Adrenal gland (tissue), 12 donors: ENCODE results near the gene C13orf46. TPM values are rescaled to one million over a fixed set of nuclear protein-coding genes. Genes with fewer than 3 reads are reported as not detected.

Experiments
- DNase-seq, 7 donors: peaks; one replicate each; pipeline ENCODE4 v3.0.0-alpha.2; 2019 to 2020
- H3K27ac ChIP-seq, 5 donors: fragments of 200-600 bp; sonication (generic) in 4 of 5; 1 replicate in 3 of 5; 2 replicates in 2 of 5; pipeline versions ENCODE4 v1.5.1 to v1.8.0; 2016 to 2020; ENCODE audit warnings: mild to moderate bottlenecking in 1 of 5
- H3K27me3 ChIP-seq: fragments of 200-600 bp; 2 replicates; pipeline ENCODE4 v1.8.0; 2021
- H3K36me3 ChIP-seq, 2 donors: fragments of 200-600 bp; replicated peaks in 1 of 2; 1 replicate in 1 of 2; 2 replicates in 1 of 2; pipeline versions ENCODE4 v1.5.1 to v1.8.0; 2018 to 2022
- H3K4me1 ChIP-seq, 2 donors: fragments of 200-600 bp; replicated peaks in 1 of 2; 1 replicate in 1 of 2; 2 replicates in 1 of 2; pipeline versions ENCODE4 v1.5.1 to v1.8.0; 2018 to 2021
- H3K4me3 ChIP-seq, 4 donors: fragments of 200-600 bp; sonication (generic) in 3 of 4; one replicate each; pipeline ENCODE4 v1.5.1; 2016 to 2018
- H3K9me3 ChIP-seq, 3 donors: fragments of 200-600 bp; sonication (generic) in 1 of 3; replicated peaks in 1 of 3; 1 replicate in 2 of 3; 2 replicates in 1 of 3; pipeline versions ENCODE4 v1.5.1 to v1.8.0; 2016 to 2021
- POLR2A ChIP-seq, 2 donors: fragments of 450-650 bp; IDR thresholded peaks; one replicate each; pipeline ENCODE4 v1.6.1; 2017; ENCODE audit warnings: antibody characterized with exemption in 2 of 2, mild to moderate bottlenecking in 2 of 2, moderate library complexity in 1 of 2
- WGBS, 4 donors: extraction: QIAGEN DNeasy Blood & Tissue Kit in 2 of 4; methylation state at CpG; one replicate each; pipeline versions ENCODE4 v1.1.5 to v1.1.7; 2013 to 2017; 5-methylcytosine and 5-hydroxymethylcytosine counted together
- intact Hi-C, 2 donors: fragments of 100-400 bp; cut with DNase I; formaldehyde crosslinking; loops; one replicate each; pipeline versions ENCODE4 v1.14.1 to v1.15.0; 2022 to 2023
- polyA plus RNA-seq, 3 donors: library from polyadenylated mRNA; stranded (reverse); fragments of 200-250 nt in 2 of 3; fragments of 350-450 nt in 1 of 3; fragmentation: Illumina TruSeq in 1 of 3; extraction: RNeasy Lipid Tissue Mini Kit (QIAGEN cat#74804) in 1 of 3; gene quantifications; one replicate each; pipeline ENCODE4 v1.2.3, GENCODE V29; 2013 to 2014
- total RNA-seq, 9 donors: library from RNA; depleted of rRNA in 4 of 9; stranded (reverse); fragments of >200 nt in 4 of 9; fragments of 120-200 nt in 1 of 9; fragmentation: NEBNext Ultra II Directional in 1 of 9; extraction: Animal tissue kit (Norgen Biotek cat#: 25700) in 1 of 9; gene quantifications; one replicate each; pipeline versions ENCODE4 v1.1.0 to v1.2.4, GENCODE V29; 2013 to 2023
- TF ChIP-seq, protein P1 (sequence below), 6 experiments: fragments of 450-650 bp in 4 of 6; fragments of 200-600 bp in 2 of 6; sonication (generic) in 1 of 6; IDR thresholded peaks; 1 replicate in 5 of 6; 2 replicates in 1 of 6; pipeline versions ENCODE4 v1.5.1 to v1.8.0; 2016 to 2021; ENCODE audit warnings: antibody characterized with exemption in 6 of 6, mild to moderate bottlenecking in 2 of 6, moderate library complexity in 1 of 6
- donor health status: healthy with polysubstance abuse.
- donor health status: Bipolar disorder and iron deficiency.
- donor health status: DM: yes; HTN: yes; CAD: no.
- donor health status: DM: no; HTN: no; CAD: no.
- donor health status: DM: no; HTN: no; CAD: no.
- donor health status: DM: yes; HTN: yes; CAD: no.

C13orf46 gene
- total and polyA plus RNA-seq, 12 donors: 0.06 to 0.88 (median 0.19) TPM; not detected in 3

- Histone ChIP-seq H3K4me1 (no peaks in the 10 kb centered on the region), H3K36me3 (no peaks in the 10 kb centered on the region), H3K9me3 (no peaks in the 10 kb centered on the region), H3K27me3 (no peaks in the 10 kb centered on the region), H3K27ac (no peak overlapping the region), H3K4me3 (no peak overlapping the region)
- peak in 4 of 7 donors; percentile 26 to 53 (median 40) for DNase-seq
- intact Hi-C loops: no loop called here
- TF ChIP-seq, protein P1, sequence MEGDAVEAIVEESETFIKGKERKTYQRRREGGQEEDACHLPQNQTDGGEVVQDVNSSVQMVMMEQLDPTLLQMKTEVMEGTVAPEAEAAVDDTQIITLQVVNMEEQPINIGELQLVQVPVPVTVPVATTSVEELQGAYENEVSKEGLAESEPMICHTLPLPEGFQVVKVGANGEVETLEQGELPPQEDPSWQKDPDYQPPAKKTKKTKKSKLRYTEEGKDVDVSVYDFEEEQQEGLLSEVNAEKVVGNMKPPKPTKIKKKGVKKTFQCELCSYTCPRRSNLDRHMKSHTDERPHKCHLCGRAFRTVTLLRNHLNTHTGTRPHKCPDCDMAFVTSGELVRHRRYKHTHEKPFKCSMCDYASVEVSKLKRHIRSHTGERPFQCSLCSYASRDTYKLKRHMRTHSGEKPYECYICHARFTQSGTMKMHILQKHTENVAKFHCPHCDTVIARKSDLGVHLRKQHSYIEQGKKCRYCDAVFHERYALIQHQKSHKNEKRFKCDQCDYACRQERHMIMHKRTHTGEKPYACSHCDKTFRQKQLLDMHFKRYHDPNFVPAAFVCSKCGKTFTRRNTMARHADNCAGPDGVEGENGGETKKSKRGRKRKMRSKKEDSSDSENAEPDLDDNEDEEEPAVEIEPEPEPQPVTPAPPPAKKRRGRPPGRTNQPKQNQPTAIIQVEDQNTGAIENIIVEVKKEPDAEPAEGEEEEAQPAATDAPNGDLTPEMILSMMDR (IDR thresholded peaks at IDR 0.05): no peak
- TF ChIP-seq POLR2A (IDR thresholded peaks at IDR 0.05): no peak
- 41 to 48% (median 45%) methylated on average over 8 to 16 of the region's 16 CpGs for WGBS, 4 donors
Measured at GRCh38 chr13:113941571-113942191, 32.2 kb downstream of the C13orf46 start.

DNA sequence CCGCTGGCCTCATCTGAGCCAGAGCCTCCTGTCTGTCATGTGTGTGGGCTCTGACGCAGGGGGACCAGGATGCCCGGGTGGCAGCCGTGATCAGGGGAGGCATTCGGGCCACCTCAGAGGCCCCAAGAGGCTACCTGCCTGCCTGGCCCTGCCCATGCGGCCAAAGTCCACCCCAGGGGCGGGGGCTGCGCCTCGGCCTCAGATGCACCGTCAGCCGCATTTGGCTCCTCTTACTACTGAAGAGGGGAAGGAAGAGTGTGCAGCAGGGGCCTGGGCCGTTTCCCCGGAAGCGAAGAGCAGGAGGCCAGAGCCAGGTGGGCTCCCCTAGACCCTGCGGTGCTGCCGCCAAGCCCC, 34.0 kb downstream of the C13orf46 start:
- H3K9me3 ChIP-seq: no peaks in the 10 kb centered on the region
- H3K4me3 ChIP-seq: no peak overlapping the region
- intact Hi-C loops: no loop called here
- no peak overlapping the region for H3K27ac ChIP-seq
- H3K27me3 ChIP-seq: no peaks in the 10 kb centered on the region
- no peaks in the 10 kb centered on the region for H3K36me3 ChIP-seq
- no peak for TF ChIP-seq POLR2A (IDR thresholded peaks at IDR 0.05)
- TF ChIP-seq, protein P1 (IDR thresholded peaks at IDR 0.05): no peak
- no peaks in the 10 kb centered on the region for H3K4me1 ChIP-seq
- no peak for DNase-seq
- 53 to 91% (median 82%) methylated on average over 4 to 16 of the region's 16 CpGs for WGBS, 4 donors

DNA sequence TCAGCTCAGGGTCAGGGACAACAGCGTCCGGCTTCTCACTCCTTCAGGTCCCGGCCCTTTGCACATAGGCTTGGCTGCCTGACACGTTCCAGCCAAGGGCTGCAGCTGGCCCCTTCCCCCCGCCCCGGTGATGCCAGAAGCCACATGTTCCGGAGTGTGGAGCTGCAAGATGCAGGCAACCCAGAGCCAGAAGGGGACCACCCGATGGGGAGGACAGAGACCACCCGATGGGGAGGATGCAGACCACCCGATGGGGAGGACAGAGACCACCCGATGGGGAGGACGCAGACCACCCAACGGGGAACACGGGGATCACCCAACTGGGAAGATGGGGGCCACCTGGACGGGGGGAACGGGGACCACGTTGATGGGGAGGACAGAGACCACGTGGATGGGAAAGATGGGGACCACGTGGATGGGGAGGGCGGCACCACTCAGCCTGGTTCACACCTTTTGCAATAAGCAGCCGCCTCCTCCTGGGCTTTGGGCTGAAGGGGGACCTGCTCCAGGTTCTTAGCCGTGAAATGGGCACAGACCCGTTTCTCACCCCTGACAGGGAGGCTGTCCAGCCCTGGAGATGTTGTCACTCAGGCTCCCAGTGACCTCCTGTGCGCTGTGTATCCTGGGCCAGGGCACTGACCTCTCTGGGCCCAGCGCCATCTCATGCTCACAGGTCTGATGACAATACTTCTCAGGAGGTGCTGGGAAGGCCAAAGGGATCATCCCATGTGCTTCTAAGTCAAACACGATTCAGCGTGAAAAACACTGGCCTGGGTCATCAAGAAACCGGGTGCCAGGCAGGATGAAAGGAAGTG, 34.5 kb downstream of the C13orf46 start:
- H3K4me1 ChIP-seq: no peaks in the 10 kb centered on the region
- TF ChIP-seq POLR2A (IDR thresholded peaks at IDR 0.05): no peak
- TF ChIP-seq, protein P1 (IDR thresholded peaks at IDR 0.05): no peak
- WGBS, 4 donors: 67 to 80% (median 77%) methylated on average over 20 to 28 of the region's 28 CpGs
- H3K27ac ChIP-seq: no peak overlapping the region
- no peaks in the 10 kb centered on the region for H3K27me3 ChIP-seq
- H3K9me3 ChIP-seq: no peaks in the 10 kb centered on the region
- intact Hi-C loops: no loop called here
- H3K4me3 ChIP-seq: no peak overlapping the region
- no peak for DNase-seq
- H3K36me3 ChIP-seq: no peaks in the 10 kb centered on the region

DNA sequence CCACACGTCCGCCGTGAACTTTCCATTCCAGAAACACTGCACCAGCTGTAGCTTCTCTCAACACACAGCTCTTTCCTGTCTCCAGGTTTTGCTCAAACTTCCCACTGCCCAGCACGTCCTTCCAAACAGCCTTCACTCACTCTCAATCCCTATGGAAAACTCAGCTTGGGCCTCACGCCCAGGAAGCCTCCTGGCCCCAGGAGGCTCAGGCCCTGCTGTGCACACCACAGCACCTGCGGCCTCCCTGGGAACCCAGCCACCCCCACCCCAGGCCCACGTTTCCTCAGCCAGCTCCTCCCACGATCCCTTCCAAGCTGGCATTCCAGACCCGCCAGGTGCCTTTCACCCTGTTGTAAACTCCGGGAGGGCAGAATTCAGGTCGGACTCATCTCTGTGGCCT, 35.2 kb downstream of the C13orf46 start:
- intact Hi-C loops: no loop called here
- no peaks in the 10 kb centered on the region for H3K27me3 ChIP-seq
- no peaks in the 10 kb centered on the region for H3K9me3 ChIP-seq
- no peaks in the 10 kb centered on the region for H3K4me1 ChIP-seq
- 72 to 79% (median 76%) methylated on average over 11 of the region's 11 CpGs for WGBS, 4 donors
- no peak overlapping the region for H3K4me3 ChIP-seq
- H3K36me3 ChIP-seq: no peaks in the 10 kb centered on the region
- TF ChIP-seq POLR2A (IDR thresholded peaks at IDR 0.05): no peak
- TF ChIP-seq, protein P1 (IDR thresholded peaks at IDR 0.05): no peak
- H3K27ac ChIP-seq: no peak overlapping the region
- no peak for DNase-seq
